Neural progenitor cell (in vitro differentiated cells): ENCODE data around the gene THSD1. TPM values are rescaled to one million over a fixed set of nuclear protein-coding genes. Genes with fewer than 3 reads are reported as not detected.
"Not testable (repeated sequence)": the region's sequence is repeated elsewhere in the genome, so short reads cannot be mapped to it uniquely, and the experiment has no call there.

ENCODE experiments used
- DNase-seq: peaks from one replicate; pipeline ENCODE4 v3.0.0-alpha.2; 2016; ENCODE audit warnings: low spot score
- H2AFZ ChIP-seq: fragments of 200-600 bp; sonication (generic); replicated peaks from 2 replicates; pipeline ENCODE4 v1.6.1; 2016; ENCODE audit warnings: antibody characterized with exemption
- H3F3A ChIP-seq: fragments of 200-600 bp; sonication (generic); 2 replicates; pipeline ENCODE4 v1.6.1; 2016; ENCODE audit warnings: antibody characterized with exemption, low read depth
- H3K27ac ChIP-seq: fragments of 200-600 bp; sonication (generic); 2 replicates; pipeline ENCODE4 v1.5.1; 2016; ENCODE audit warnings: mild to moderate bottlenecking
- H3K27me3 ChIP-seq: fragments of 200-600 bp; sonication (generic); 2 replicates; pipeline ENCODE4 v1.6.1; 2016; ENCODE audit warnings: mild to moderate bottlenecking, moderate library complexity
- H3K36me3 ChIP-seq: fragments of 200-600 bp; sonication (generic); 2 replicates; pipeline ENCODE4 v1.5.1; 2016
- H3K4me1 ChIP-seq: fragments of 200-600 bp; sonication (generic); 2 replicates; pipeline ENCODE4 v1.6.1; 2016; ENCODE audit warnings: mixed run types
- H3K4me2 ChIP-seq: fragments of 200-600 bp; sonication (generic); 2 replicates; pipeline ENCODE4 v1.6.1; 2016
- H3K4me3 ChIP-seq: fragments of 200-600 bp; sonication (generic); 2 replicates; pipeline ENCODE4 v1.5.1; 2016
- H3K79me2 ChIP-seq: fragments of 200-600 bp; sonication (generic); 2 replicates; pipeline ENCODE4 v1.6.1; 2016; ENCODE audit warnings: low read depth
- H3K9ac ChIP-seq: fragments of 200-600 bp; sonication (generic); 2 replicates; pipeline ENCODE4 v1.6.1; 2016
- H3K9me3 ChIP-seq: fragments of 200-600 bp; sonication (generic); 2 replicates; pipeline ENCODE4 v1.5.1; 2016; ENCODE audit warnings: low read depth
- H4K20me1 ChIP-seq: fragments of 200-600 bp; sonication (generic); 2 replicates; pipeline ENCODE4 v1.6.1; 2016; ENCODE audit warnings: low read depth
- H3K27ac Mint-ChIP-seq: 3 replicates; pipeline ENCODE4 v1.8.0; 2021; ENCODE audit warnings: mixed read lengths
- H3K27me3 Mint-ChIP-seq: 2 replicates; pipeline ENCODE4 v1.8.0; 2022; ENCODE audit warnings: low read depth, mild to moderate bottlenecking, inconsistent platforms, moderate library complexity, mixed read lengths; ENCODE audit not compliant: insufficient read depth
- H3K36me3 Mint-ChIP-seq: 3 replicates; pipeline ENCODE4 v1.8.0; 2021; ENCODE audit warnings: mixed read lengths
- H3K4me1 Mint-ChIP-seq: 3 replicates; pipeline ENCODE4 v1.8.0; 2021; ENCODE audit warnings: mixed read lengths
- H3K4me3 Mint-ChIP-seq: 3 replicates; pipeline ENCODE4 v1.8.0; 2021; ENCODE audit warnings: mild to moderate bottlenecking, moderate library complexity, mixed read lengths
- H3K9me3 Mint-ChIP-seq: 3 replicates; pipeline ENCODE4 v1.8.0; 2020; ENCODE audit warnings: mixed read lengths
- EZH2 ChIP-seq: fragments of 200-600 bp; sonication (generic); IDR thresholded peaks from 2 replicates; pipeline ENCODE4 v1.6.1; 2017; ENCODE audit warnings: antibody characterized with exemption, mild to moderate bottlenecking, moderate library complexity
- EZH2phosphoT487 ChIP-seq: fragments of 200-600 bp; sonication (generic); IDR thresholded peaks from 2 replicates; pipeline ENCODE4 v1.6.1; 2017; ENCODE audit warnings: antibody characterized with exemption
- small RNA-seq: library from RNA; depleted of rRNA; stranded (forward); fragments of <200 nt; gene quantifications from one replicate; pipeline ENCODE3, GENCODE V24; 2015
- total RNA-seq: library from RNA; depleted of rRNA; stranded (reverse); fragments of >200 nt; gene quantifications from 2 replicates; pipeline ENCODE4 v1.2.3, GENCODE V29; 2015; ENCODE audit warnings: low replicate concordance
- TF ChIP-seq, protein P1 (sequence below): fragments of 200-600 bp; sonication (generic); IDR thresholded peaks from 2 replicates; pipeline ENCODE4 v1.5.1; 2017; ENCODE audit warnings: antibody characterized with exemption, mild to moderate bottlenecking

THSD1 gene
- total RNA-seq, 1 donor from 2014 or later, result 0.45 TPM

GRCh38 chr13:52344108-52344507 is 61.9 kb downstream of the THSD1 start:
- no peak overlapping the region for H3K27ac Mint-ChIP-seq

DNA sequence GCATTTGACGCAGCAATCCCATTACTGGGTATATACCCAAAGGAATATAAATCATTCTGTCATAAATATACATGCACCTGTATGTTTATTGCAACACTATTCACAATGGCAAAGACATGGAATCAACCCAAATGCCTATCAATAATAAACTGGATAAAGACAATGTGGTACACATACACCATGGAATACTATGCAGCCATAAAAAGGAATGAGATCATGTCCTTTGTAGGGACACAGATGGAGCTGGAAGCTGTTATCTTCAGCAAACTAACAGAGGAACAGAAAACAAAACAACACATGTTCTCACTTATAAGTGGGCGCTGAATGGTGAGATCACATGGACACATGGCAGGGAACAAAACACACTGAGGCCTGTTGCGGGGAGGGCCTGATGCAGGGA is 63.8 kb downstream of the THSD1 start:
- H3K4me1 Mint-ChIP-seq, H3K4me3 Mint-ChIP-seq, H3K9me3 Mint-ChIP-seq: not testable (repeated sequence)

More at GRCh38 chr13:52344108-52344507, 61.9 kb downstream of the THSD1 start:
- Histone ChIP-seq H3K9me3 (no peaks in the 10 kb centered on the region), H3K79me2 (no peaks in the 10 kb centered on the region), H3K4me3 (no peak overlapping the region), H3F3A (no peaks in the 10 kb centered on the region), H3K36me3 (no peaks in the 10 kb centered on the region), H3K4me1 (no peaks in the 10 kb centered on the region), H3K9ac (no peak overlapping the region), H3K27me3 (no peaks in the 10 kb centered on the region), H3K27ac (no peak overlapping the region), H3K4me2 (no peak overlapping the region), H4K20me1 (no peaks in the 10 kb centered on the region), H2AFZ (no peak overlapping the region)
- Mint-ChIP-seq H3K4me1 (peaks cover 5% of the 10 kb centered on the region), H3K36me3 (no peaks in the 10 kb centered on the region), H3K27me3 (no peaks in the 10 kb centered on the region), H3K9me3 (no peaks in the 10 kb centered on the region), H3K4me3 (no peak overlapping the region)
- TF ChIP-seq, protein P1, sequence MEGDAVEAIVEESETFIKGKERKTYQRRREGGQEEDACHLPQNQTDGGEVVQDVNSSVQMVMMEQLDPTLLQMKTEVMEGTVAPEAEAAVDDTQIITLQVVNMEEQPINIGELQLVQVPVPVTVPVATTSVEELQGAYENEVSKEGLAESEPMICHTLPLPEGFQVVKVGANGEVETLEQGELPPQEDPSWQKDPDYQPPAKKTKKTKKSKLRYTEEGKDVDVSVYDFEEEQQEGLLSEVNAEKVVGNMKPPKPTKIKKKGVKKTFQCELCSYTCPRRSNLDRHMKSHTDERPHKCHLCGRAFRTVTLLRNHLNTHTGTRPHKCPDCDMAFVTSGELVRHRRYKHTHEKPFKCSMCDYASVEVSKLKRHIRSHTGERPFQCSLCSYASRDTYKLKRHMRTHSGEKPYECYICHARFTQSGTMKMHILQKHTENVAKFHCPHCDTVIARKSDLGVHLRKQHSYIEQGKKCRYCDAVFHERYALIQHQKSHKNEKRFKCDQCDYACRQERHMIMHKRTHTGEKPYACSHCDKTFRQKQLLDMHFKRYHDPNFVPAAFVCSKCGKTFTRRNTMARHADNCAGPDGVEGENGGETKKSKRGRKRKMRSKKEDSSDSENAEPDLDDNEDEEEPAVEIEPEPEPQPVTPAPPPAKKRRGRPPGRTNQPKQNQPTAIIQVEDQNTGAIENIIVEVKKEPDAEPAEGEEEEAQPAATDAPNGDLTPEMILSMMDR, result no peak
- TF ChIP-seq EZH2phosphoT487, result no peak
- TF ChIP-seq EZH2, result no peak
- DNase-seq, result no peak

GRCh38 chr13:52337828-52338455 is 68.0 kb downstream of the THSD1 start:
- not testable (repeated sequence) for H3F3A ChIP-seq, H3K36me3 Mint-ChIP-seq, H2AFZ ChIP-seq, H3K79me2 ChIP-seq, DNase-seq, H3K36me3 ChIP-seq, H3K9me3 ChIP-seq, H3K4me3 Mint-ChIP-seq, H3K9me3 Mint-ChIP-seq, H3K27ac ChIP-seq, H3K27ac Mint-ChIP-seq, H3K4me2 ChIP-seq, H3K4me1 ChIP-seq, H3K4me1 Mint-ChIP-seq, H3K4me3 ChIP-seq, H3K27me3 Mint-ChIP-seq, H4K20me1 ChIP-seq, H3K27me3 ChIP-seq, H3K9ac ChIP-seq

More for the DNA sequence above, 63.8 kb downstream of the THSD1 start:
- not testable (repeated sequence) for H3K36me3 ChIP-seq, H3K27me3 Mint-ChIP-seq, H3K9ac ChIP-seq, H3K9me3 ChIP-seq, H3K27ac ChIP-seq, H3K4me1 ChIP-seq, H3K4me3 ChIP-seq, H4K20me1 ChIP-seq, DNase-seq, H3K79me2 ChIP-seq, H3K27ac Mint-ChIP-seq, H3K4me2 ChIP-seq, H2AFZ ChIP-seq, H3K36me3 Mint-ChIP-seq, H3K27me3 ChIP-seq, H3F3A ChIP-seq

- not testable (repeated sequence) for H3F3A ChIP-seq, H3K4me3 Mint-ChIP-seq, H3K9me3 ChIP-seq, H4K20me1 ChIP-seq, H3K36me3 ChIP-seq, H3K27me3 ChIP-seq, H3K79me2 ChIP-seq, H3K36me3 Mint-ChIP-seq, H3K9ac ChIP-seq, H3K27ac Mint-ChIP-seq, H2AFZ ChIP-seq, H3K4me1 Mint-ChIP-seq, H3K9me3 Mint-ChIP-seq, H3K4me2 ChIP-seq, H3K4me3 ChIP-seq, H3K4me1 ChIP-seq, H3K27me3 Mint-ChIP-seq, H3K27ac ChIP-seq, DNase-seq
These were observed 71.9 kb downstream of the THSD1 start for GRCh38 chr13:52334107-52334506.

DNA sequence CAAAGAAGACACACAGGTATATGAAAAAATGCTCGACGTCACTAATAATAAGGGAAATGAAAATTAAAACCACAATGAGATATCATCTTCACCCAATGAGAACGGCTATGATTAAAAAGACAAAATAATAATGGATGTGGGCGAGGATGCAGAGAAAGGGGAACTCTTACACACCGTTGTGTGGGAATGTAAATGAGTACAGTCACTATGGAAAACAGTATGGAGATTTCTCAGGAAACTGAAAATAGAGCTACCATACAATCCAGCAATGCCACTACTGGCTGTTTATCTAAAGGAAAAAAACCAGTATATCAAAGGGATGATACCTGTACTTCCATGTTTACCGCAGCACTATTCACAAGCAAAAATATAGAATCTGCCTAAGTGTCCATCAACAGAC is 74.1 kb downstream of the THSD1 start:
- H3K27me3 Mint-ChIP-seq, H3K4me1 ChIP-seq, H3K27ac Mint-ChIP-seq, H2AFZ ChIP-seq, H3K4me2 ChIP-seq, H3K36me3 ChIP-seq, H3K27ac ChIP-seq, H3F3A ChIP-seq, H3K9me3 Mint-ChIP-seq, H3K36me3 Mint-ChIP-seq, DNase-seq, H3K9me3 ChIP-seq, H3K4me3 ChIP-seq, H3K27me3 ChIP-seq, H3K4me1 Mint-ChIP-seq, H3K9ac ChIP-seq, H3K79me2 ChIP-seq, H4K20me1 ChIP-seq, H3K4me3 Mint-ChIP-seq: not testable (repeated sequence)

Small RNA genes lying within 50 kb of the gene (small RNA-seq; reads per million reads assigned to genes)
- not detected for gene RNY4P24

Other genes with a start within 250 kb of the THSD1 start
- 24.9 and 38.4 TPM in 2 replicates for gene NEK3, start 246.6 kb downstream of the THSD1 start, total RNA-seq
- gene VPS36, start 44.5 kb upstream of the THSD1 start, total RNA-seq, result 51.3 and 72.7 TPM in 2 replicates
- 134 and 224 TPM in 2 replicates for gene CKAP2, start 49.3 kb upstream of the THSD1 start, total RNA-seq
- gene HNRNPA1L2, start 236.3 kb upstream of the THSD1 start, total RNA-seq, result 4.7 and 5.9 TPM in 2 replicates
- gene SUGT1, start 246.7 kb upstream of the THSD1 start, total RNA-seq, result 47.5 and 67.0 TPM in 2 replicates